HG02852 (cell line): ENCODE data around the gene DTWD2.
"Not testable (repeated sequence)": the region's sequence is repeated elsewhere in the genome, so short reads cannot be mapped to it uniquely, and the experiment has no call there.

Experiments
- ATAC-seq: cut with Tn5 transposase; IDR thresholded peaks from one replicate; pipeline ENCODE4 v1.9.1; 2021; ENCODE audit warnings: mild to moderate bottlenecking, moderate library complexity; ENCODE audit not compliant: unreplicated experiment

Gene DTWD2

DNA sequence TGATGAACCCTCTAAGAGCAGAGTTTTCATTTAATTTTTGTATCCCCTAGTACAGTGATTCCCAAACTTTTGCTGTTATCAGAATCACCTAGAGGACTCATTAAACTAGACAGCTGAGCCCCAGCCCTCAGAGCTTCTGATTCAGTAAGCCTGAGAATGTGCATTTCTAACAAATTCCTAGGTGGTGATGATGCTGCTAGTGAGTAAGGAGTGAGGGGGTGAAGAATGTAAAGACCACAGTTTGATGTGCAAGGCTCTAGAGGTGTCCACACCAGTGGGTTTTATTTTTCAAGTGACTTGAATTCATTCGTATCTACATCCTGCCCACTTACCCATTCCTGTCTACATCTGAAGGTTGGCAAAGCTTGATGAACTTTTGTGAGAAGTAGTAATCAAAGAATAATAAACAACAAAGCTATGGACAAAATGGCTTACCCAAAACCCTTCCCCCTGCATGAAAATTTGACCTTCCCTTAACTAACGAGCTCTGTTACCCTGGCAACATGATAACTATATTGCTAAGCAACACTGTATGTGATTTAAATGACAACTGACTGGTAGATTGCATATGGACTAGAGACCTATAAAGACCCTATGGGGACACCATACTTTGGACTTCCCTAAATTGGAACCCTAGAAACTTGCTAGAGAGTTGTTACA, 35.2 kb downstream of the DTWD2 start:
- ATAC-seq: no peak

- not testable (repeated sequence) for ATAC-seq
Measured at GRCh38 chr5:118952306-118952705, 36.0 kb downstream of the DTWD2 start.

DNA sequence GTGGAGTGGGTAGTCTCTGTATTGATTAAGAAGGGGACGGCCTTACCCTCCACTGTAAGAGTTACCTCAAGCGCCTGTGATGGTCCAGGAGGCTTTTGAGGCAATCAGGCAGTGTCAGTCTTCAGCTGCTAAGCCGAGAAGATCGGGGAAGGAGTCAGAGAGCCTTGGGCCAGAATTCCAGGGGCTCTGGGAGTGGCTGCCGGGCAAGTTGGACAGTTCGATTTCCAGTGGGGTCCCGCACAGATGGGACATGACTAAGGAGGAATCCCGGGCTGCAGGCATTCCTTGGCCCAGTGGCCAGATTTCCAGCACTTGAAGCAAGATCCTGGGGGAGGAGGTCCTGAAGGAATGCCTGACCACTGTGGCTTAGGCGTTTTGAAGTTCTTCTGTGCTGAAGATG, 38.0 kb downstream of the DTWD2 start:
- ATAC-seq: not testable (repeated sequence)

DNA sequence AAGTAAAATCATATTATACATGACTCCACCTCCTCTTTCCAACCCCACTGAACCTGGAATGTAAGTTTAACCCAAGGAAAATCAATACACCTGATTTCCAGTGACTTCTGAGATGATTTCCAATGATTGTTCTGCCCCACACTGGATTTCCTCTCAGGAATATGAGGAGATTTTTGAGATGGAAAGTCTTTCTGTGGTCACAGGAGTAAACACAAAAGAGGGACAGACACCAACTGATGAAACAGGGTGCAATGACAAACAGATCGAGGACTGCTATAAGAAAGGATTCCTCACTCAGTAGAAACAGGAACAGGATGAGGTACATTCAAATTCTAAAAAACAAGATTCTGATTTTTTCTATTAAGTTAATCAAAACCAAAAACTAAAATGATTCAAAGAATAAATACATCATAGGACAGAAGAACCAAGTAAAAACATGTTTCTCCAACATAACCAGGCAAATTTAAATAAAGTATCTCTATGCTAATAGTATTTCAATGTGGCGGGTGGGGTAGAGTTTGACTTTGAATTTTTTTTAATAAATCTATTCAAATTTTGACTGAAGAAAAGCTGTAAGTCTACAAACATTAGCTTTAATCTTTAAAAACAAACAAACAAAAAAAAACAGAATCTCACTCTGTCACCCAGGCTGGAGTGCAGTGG, 42.1 kb downstream of the DTWD2 start:
- no peak for ATAC-seq

- peak; percentile 71 for ATAC-seq
Measured at GRCh38 chr5:118937393-118938061, 50.8 kb downstream of the DTWD2 start.

GRCh38 chr5:118933703-118934102, 54.6 kb downstream of the DTWD2 start:
- no peak for ATAC-seq

DNA sequence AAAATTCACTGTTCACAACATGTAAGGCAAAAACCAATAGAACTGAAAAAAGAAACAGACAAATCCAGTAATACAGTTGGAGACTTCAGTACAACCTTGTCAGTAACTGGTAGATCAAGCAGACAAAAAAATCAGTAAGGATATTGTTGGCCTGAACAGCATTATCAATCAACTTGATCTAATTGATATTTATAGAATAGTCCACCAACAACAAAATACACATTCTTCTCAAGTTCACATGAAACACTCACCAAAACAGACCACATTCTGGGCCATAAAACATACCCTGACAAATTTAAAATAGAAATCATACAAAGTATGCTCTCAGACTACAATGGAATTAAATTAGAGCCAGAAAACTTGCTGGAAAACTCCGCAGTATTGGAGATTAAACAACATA, 56.8 kb downstream of the DTWD2 start:
- no peak for ATAC-seq

DNA sequence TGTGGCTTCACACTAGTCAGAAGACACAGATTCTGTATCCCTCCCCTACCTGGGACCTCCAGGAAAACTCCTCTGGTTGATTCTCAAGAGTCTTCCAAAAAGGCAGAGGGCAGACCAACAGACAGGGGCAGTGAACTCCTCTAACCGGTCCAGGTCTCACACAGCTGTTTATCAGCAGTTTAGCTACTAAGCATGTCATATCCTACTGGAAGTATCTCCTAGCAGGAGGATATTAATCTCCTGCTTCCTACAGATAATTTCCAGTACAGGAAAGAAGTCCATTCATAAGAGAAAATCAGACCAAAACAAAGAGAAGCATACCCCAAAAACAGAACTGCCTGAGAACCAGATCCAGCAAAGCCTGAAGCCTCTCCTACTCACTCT, 64.3 kb downstream of the DTWD2 start:
- no peak for ATAC-seq

- ATAC-seq: no peak
Measured at GRCh38 chr5:118923295-118924005, 64.9 kb downstream of the DTWD2 start.

- no peak for ATAC-seq
Measured at GRCh38 chr5:118921866-118922265, 66.5 kb downstream of the DTWD2 start.

DNA sequence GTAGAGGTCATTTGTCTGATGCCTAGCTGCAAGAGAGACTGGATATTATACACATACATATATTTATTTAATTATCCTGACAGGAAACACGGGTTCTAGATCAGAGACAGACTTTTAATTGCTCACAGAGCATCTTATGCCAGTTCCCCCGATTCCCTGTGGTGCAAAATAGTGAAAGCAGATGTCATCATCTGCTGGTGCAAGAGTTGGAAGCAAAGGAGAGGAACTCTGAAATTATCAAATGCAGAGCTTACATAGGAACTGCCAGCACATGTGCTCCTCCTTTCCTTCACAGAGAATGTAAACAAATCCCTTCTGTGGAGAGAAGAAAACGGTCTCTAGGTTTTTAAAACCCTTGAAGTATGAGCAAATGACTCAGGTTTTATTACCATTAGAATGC, 69.3 kb downstream of the DTWD2 start:
- no peak for ATAC-seq

GRCh38 chr5:118918232-118918631, 70.1 kb downstream of the DTWD2 start:
- ATAC-seq: peak; percentile 51

- ATAC-seq: not testable (repeated sequence)
Measured at GRCh38 chr5:118907536-118907935, 80.8 kb downstream of the DTWD2 start.

DNA sequence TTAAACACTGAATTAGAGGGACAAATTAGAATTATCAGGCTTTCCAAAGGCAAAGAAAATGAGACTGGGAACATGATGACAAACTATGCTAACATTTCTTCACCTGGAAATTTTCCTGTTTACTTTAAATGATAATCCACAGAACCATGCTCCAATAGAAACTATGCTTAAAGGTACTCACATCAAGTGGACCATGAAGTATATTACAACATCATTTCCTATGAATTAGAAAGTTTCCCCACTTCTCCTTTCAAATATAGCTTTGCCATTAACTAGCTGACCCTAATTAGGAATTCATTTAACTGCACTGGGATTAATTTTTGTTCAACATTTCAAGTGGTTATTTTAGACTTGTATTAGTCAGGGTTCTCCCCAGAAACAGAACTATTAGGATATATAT, 81.4 kb downstream of the DTWD2 start:
- no peak for ATAC-seq

GRCh38 chr5:118905196-118905595, 83.2 kb downstream of the DTWD2 start:
- ATAC-seq: no peak

DNA sequence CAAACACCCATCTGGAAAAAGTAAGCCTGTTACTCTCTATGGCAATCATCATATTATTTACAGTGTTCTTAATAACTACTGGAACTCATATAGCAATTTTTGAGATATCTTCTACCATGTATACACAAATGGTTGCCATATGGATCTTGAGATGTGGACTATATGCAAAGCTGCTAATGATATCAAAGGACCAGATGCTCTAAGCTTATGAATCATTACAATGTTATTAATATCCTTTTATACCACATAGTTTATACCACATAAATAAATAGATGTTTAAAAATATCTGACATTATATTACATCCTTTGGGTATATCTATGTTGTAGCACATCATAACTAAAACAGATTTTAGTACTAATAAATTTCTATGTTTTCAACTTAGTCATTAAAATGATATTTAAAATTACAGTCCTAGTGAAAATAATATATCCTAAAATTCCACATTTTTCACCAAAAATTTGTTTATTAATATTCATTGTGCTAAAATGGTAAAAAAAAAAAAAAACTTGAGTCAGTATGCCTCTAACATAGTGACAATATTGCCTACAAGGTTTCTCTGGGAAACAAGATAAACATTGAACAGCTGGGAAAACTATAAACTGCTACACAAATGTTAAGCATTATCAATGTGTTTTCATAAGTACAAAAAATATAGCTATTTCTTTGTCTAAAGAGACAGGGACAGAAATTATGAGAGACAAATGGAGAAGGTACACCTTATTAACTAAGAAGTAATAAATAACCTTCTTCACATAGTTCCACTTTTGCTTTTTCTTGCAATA, 85.5 kb downstream of the DTWD2 start:
- no peak for ATAC-seq

- no peak for ATAC-seq
Measured at GRCh38 chr5:118894709-118895108, 93.6 kb downstream of the DTWD2 start.

DNA sequence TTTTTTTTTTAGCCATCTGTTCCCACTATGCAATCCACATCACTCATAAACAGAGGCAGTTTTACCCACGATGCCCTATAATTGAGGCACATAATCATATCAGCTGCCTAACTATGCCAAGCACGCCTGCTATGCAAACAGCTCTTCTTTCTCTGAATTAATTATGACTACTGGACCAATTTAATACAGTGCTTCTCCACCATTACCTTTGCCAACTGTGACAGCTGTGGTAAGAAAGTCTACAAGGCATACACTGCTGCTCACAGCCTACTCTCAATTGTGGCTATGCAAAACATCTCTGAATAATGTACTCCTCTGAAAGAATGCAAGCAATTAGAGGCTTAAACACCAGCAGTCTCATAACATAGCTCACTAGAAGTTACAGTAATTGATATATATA, 97.1 kb downstream of the DTWD2 start:
- peak; percentile 84 for ATAC-seq

DNA sequence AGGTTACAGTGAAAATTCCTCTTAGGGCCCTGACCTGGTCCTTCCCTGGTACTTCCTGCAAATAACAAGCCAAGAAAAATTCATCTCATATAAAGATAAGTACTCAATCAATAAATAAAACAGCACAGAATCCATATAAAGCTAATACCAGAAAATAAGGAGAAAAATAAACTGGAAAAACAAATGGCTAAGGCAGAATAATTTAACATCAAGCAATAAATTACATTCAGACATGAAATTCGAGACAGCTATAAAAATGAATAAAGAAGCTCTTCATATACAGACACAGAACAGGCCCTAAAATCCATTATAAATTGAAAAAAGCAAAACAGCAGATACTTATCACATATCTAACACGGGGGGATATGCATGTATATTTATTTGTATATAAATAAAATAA, 99.2 kb downstream of the DTWD2 start:
- no peak for ATAC-seq

- no peak for ATAC-seq
Measured at GRCh38 chr5:118888556-118888955, 99.8 kb downstream of the DTWD2 start.

DNA sequence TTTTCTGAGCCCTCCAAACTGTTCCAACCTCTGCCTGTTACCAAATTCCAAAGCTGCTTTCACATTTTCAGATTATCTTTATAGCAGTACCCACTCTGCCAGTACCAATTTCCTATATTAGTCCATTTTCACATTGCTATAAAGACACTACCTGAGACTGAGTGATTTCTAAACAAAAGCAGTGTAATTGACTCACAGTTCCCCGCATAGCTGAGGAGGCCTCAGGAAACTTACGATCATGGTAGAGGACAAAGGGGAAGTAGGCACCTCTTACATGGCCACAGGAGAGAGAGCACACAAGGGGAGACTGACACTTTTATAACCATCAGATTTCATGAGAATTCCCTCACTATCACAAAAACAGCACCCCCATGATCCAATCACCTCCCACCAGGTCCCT, 105.0 kb downstream of the DTWD2 start:
- ATAC-seq: no peak
